NCI-H524 treated with DMSO at 0.1 percent for 48 hours (cell line): Measurements from ENCODE around the gene SLC15A3.

ENCODE experiments used
- DNase-seq: peaks from one replicate; lab custom pipeline; 2025; lab: John Stamatoyannopoulos, UW

Gene SLC15A3

DNA sequence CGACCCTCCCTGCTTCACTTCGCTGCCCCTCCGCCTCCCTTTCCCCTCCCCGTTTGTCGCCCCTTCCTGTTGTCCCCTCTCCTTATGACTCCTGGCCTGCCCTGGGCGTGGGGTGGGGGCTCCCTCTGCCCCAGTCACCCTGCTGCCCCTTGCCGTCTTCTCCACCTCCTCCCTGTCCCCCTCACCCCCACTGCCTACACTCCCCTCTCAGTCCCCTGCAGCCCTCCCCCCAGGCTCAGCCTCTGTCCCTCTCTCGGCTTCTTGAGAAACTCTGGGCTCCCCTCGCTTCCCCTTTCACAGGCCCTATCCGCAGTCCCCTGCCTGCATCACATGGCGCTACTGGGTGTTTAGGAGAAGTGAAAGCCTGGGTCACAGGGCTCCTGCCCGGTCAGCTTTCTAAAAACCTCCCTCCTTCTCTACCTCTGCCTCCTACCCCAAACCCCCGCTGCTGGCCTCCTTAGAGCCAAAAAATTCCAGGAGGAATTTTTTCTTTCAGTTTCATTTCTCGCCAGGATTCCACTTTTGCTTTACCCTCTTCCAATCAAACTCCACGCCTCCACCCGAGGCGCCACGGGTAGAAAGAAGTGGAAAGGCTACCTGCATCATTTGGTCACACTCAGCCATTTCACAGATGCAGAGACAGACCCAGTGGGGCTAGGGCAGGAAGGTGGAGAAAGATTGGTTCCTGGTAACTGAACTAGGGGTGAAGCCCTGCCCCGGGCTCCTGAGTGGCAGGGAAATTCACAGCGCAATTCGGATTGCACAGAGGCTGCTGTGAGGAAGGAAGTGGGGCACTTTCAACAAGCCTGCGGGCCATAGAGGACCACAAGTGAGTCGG, at the start of gene SLC15A3:
SLC15A3 (minus strand) TSS at position 273 of the 838 bp plus-strand sequence. CDS start 625 bp downstream, outside the sequence.
- no peak for DNase-seq

DNA sequence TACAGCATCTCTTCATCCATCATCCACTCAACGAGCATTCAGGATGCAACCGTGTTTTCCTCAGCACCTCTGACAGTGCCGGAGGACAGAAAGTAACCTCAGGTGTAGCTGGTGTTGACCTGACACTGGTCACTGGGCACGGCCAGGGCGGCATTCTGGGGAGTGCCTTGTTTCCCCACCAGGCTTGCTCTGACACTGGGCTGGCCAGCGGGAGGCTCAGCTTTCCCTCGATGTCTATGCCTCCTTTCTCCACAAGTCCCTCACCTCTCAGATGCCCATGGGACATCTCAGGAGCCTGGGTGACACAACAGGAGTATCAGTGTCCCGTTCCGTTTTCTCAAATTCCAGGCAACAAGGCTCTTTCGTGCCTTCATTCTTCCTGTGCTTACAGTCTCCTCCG, 48.5 kb upstream of the SLC15A3 start:
- no peak for DNase-seq

DNA sequence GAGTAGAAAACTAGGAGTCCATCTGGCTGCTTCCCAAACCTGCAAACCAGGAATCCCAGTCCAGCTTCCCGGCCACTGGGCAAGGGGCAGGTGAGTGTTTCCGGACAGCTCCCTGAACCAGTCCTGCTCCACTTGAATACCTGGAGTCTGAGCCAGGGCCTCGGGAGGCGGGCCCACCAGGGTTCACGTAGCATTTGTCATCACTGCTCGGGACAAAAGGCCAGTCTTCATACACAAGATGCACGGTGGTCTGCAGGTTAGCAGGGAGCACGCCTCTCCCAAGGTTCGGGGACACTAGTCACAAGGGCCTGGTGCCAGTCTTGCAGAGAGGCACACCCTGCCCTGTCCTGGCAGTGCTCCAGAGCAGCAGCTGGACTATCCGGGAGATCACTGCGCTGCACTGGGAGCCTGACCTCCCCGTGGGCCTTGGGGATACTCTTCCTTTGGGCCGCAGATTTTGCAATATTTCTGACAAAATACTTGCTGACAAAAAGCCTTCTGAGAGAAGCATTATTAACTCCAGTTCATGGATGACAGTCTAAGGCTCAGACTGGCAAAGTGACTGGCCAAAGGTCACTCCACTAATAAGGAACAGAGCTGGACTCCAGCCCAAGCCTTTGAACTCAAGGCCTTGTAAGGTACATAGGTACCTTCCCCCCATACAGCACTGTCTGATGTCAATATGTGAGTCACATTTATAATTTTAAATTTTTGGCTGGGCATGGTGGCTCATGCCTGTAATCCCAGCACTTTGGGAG, 44.6 kb upstream of the SLC15A3 start:
- no peak for DNase-seq

DNA sequence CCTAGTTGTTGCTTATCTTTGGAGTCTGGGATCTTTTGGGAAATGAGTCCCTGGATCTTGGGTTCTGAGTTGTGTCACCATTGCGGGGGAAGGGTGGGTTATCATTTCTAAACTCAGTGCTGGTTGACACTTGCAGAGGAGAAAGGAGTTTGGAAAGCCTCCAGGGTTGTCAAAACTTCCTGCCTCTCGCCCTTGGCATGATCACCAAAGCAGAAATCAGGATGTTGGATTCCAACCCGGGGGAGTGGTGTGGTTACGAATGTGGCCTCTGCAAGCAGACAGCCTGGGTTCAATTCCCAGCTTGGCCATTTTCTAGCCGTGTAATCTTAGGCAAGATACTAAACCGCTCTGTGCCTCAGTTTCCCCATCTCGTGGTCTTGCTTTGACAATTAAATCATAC, 43.8 kb upstream of the SLC15A3 start:
- no peak for DNase-seq

DNA sequence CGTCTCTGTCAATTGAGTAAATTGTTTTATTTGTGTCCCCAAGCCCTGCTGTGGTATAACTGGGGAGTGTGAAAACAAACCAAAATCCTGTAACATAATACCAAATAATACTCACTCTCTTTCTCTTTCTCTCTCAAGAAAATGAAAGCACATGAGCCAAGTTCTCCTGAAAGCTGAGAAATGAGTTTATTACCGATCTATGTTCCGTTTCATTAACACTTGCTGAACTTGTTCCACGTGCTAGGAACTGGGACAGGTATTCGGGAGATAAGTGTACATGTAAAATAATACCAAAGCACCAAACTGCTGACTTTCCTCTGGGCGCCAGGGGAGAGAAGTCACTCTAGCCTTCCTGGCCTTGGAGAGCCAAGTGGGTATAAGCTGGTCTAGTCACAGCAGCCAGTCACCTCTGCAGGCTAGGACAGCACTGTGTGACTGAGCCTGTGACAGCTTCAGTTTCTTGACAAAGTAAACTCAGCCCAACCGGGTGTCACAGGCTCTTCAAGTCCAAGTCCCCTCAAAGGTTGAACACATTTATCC, 42.6 kb upstream of the SLC15A3 start:
- DNase-seq = no peak

DNA sequence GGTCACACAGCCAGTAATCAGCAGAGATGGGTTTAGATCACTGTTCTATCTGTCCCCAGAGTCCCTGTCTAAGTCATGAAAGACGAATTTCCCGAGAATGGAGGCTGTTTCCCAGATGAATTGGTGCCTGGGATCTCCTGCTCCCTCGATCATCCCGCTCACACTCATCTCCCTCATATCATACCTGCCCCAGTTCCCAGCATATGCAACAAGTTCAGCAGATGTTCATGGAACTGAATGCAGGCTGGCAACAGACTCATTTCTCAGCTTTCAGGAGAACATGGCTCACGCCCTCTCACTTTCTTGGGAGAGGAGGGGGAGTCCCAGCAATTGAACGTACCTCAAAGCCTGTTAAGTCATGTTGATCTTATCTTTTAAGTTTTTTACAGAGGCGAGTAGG, 41.6 kb upstream of the SLC15A3 start:
- no peak for DNase-seq

DNA sequence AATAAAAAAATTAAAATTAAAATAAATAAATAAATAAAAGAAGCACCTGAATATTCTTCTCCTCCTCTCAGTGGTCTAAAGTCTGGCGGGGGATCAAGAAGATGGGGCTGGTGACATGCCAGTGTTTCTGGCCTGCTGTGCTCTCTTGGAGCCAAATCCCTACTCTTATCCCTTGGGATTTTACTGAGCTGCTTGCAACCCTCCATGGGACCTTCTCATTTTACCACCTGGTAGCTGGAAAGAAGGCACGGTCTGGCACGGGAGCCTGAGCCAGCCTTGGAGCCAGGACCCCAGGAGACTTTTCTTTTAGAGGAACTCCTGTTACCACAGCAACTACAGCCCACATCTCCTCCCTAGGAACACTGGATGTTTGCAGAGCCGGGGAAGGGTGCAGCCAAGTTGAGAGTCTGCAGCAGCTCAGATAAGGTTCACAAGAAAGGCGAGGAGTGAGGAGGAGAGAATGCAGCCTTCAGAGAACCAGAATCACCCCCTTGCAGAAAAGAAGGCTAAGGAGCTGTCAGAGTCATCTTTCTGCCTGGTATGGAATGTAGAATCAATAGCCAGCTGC, 41.0 kb upstream of the SLC15A3 start:
- peak; percentile 64 for DNase-seq

DNA sequence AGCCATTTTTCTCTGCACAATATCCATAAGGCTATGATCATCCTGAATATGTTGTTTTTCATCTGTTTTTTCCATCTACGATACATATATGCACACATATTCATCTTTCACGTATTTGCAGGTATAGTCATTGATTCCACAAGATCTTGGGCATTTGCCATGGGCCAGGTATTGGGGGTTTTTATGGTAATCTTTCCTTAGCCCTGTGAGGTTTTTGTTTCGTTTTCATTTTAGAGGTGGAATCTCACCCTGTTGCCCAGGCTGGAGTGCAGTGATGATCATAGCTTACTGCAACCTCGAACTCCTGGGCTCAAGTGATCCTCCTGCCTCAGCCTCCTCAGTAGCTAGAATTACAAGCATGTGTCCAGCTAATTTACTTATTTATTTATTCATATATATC, 39.5 kb upstream of the SLC15A3 start:
- DNase-seq = no peak

DNA sequence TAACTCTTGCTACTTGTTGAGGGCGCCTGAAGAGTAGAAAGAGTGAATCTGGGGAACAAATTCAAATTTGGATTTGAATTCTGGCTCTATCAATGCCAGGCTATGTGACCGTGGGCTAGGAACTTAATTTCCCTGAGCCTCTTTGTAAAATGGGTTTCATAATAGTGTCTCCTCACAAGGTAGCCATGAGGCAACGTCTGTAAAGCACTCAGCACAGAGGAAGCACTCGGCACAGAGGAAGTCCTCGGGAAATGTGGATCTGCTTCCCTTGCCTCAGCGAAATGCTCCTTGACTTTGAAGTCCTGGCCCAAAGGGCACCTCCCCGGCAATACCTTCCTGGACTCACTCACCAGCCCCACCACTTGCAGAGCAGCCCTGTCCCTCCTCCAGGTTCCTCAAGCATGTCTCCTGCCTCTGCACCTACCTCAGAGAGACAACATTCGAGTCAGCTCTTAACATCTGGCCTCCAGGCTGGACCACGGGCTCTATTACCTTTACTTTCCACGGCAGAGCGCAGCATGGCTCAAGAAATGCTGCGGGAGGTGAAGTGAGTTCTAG, 37.2 kb upstream of the SLC15A3 start:
- no peak for DNase-seq

DNA sequence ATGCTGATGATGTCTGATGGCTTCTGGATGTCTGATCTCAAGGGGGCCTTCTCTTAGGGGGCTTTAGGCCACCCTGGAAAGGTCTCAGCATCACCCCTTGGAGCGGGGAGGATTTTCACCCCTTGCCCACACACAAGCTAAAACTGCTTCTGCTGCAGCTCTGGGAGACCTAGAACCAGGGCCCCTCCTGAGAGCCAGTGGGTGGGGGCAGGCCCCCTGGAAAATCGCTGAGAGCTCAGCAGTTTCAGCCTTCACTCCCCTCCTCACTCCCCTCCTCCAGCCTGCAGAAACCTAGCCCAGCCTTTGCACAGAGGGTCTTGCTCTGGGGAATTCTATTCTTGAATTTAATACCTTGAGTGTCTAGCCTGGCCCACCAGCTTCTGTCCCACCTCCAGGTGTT, 36.7 kb upstream of the SLC15A3 start:
- DNase-seq = no peak

DNA sequence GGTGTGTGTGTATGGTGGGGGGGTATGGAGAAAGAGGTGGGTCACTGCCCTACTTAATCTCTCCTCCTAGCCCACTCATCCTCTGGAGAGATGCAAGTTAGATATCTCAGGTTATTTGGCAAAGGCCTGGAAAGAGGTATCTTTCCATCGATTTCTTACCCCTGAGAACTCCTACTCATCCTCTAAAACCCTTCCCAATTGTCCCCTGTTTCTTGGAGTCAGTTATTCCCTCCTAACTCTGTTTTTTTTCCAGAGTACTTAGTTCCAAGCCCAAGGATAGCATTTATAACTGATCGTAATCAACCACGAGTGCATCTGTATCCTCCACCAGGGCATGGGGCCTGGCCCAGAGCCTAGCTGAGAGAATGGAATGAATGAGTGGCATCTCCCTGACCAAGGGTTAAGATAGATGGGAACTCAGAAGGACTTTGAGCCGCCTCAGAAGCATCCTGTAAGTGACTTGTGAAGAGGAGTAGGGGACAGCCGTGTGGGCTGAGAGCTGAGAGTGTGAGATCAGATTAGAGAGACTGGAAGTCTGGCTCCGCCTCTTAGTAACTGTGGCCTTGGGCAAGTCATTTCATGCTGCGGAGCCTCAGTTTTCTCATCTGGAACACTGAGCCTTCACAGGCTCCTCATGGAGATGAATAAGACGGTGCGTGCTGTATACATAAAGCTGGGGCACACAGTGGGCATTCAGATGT, 35.8 kb upstream of the SLC15A3 start:
- DNase-seq = no peak

DNA sequence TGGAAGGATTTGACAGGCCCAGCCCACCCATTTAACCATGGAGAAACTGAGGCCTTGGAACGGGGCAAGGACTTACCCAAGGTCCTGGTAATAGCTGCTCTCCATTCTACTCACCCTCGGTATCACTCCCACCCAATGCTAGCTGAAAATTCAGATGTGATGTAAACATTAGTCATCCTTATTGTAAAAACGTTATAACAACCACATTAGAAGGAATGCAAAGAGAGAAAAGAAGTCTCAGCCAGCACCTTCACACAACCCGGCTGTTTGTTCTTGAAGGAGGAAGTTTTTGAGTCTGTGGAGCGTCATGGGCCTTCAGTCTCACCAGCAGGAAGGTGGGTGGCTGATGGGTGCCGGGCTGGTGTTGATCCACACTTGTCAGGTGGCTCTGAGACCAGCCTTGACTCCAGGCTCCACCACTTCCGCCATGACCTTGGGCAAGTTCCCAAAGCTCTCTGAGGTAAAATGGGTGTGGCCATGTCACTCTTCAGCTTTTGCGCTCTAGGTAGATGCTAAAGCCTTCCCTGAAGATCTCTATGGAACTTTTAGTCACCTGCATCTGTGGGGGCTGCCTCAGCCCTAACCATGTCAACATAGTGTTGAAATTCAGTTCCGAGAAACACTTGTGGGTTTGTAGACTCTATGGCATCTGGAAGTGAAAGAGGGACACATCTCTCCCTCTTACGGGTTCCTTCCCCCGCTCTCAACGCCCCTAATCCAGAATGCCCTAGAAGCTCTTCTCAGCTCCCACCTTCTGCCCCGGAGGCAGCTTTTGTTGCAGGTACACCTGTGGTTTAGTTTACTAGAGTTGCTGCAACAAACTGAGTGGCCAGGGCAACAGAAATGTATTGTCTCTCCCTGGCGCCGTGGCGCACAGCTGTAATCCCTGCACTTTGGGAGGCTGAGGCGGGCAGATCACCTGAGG, 34.3 kb upstream of the SLC15A3 start:
- no peak for DNase-seq

DNA sequence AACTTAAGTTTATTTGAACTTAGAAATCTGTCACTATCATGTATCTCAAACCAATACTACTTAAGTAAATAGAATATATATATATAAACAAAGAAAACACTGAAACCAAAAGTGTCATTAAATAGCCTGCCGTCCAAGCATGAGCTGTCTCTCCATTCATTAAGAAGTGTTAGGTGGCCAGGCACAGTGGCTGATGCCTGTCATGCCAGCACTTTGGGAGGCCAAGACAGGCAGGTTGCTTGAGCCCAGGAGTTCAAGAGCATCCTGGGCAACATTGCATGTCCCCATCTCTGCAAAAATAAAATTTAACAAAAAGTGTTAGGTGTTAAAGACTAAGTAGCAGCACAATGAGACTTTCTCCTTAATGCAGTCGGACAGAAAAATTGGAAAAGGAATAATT, 33.5 kb upstream of the SLC15A3 start:
- DNase-seq = no peak

DNA sequence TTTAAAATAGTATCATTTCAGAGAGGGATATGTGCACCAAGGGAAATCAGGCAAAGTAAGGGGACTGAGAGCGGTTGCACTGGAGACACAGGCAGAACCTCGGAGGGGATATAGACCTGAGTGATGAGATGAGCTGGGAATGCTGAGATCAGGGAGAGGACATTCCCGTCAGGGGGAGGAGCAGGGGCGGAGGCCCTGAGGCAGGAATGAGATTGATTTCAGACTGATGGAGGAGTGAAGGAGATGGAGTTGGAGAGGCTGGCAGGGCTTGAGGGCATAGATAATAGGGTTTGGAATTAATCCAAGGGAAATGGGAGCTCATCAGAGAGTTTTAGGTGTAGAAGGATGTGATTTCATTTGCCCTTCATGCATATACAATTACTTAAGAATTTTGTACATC, 32.7 kb upstream of the SLC15A3 start:
- DNase-seq = no peak

DNA sequence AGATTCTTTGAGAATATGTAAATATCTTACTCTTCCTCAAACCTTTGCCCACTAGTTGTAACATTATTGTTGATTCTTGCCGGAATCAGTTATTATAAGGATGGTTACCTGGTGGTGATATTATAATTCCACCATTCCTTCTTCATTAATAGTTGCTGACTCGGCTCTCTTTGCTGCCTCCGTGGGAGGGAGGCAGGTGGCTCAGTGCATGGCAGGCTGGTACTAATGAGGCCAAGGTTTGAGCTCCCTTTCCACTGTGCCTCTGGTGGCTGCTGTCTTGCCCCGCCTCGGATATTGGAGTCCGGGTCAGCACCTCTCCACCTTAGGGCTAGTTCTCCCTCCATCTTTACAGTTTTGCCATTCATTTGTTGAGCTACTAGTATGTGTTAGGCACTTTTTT, 32.2 kb upstream of the SLC15A3 start:
- no peak for DNase-seq

DNA sequence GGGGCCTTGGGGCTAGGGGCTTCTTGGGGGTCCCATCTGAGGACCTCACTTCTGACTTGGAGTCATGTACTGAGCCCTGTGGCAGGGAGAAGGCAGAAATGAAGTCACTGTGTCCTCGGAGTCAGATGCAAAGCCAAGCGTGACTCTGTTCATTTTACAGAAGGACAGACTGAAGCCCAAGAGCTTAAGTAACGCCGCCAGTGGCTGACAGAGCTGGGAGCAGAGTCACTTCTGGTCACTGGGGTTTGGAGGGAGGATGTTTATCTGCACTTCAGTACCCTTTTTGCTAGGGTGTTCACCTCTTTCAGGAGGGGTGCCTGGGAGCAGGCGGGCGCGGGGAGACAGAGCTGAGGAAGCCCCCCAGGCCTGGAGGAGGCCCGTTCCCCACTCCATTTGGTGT, 30.2 kb upstream of the SLC15A3 start:
- no peak for DNase-seq

DNA sequence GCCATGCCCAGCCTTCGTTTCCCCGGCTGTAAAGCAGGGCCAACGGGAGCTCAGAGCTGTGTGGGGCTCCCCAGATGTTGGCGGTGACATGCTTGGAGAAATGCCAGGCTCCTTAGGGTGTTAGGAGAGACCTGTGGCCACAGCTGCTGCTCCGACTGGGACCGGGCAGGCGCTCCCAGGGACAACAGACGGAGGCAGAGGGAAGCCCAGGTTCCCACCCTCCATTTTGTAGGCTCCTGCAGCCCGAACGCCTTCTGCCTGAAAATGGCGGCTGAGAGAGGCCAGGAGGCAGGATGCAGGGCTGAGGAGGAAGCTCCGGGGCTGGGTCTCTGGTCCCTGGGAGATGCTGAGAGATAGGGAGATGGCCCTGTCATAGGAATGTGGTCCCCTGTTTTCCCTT, 29.5 kb upstream of the SLC15A3 start:
- DNase-seq = no peak

DNA sequence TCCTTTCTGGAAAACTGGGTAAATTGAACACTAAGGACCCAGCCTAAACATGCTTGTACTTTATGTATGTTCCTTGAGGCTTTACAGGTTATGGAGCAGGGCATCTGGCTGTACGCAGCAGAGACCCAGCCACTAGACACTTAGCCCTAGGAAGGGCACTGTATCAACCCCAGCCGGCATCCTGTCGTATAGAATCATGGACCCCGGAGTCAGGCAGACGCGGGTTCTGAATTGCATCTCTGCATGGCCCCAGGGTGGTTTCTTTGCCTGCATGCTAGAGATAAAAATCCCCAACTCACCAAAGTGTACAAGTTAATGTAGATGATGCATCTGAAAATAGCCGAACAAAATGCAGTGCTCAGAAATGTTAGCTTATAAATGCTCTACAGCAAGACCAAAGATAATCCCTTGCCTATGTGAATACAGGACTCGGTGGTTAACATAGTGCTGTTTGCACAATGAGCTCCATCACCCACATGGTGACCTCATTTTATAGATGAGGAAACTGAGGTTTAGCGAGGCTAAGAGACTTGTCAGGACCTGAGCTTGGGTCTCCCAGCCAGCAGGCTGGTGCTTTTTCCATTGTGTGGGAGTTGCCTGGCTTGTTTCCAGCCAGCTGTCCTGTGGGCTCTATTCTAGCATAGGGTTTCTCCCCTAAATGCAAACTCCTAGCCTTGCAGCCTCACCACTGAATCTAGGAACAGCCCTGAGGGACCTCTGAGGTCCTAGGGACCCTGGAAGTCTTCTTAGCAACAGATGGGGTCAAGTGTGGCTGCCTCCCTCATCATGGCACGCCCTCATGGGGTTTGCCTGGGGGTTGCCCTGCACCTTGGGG, 26.8 kb upstream of the SLC15A3 start:
- DNase-seq = no peak

DNA sequence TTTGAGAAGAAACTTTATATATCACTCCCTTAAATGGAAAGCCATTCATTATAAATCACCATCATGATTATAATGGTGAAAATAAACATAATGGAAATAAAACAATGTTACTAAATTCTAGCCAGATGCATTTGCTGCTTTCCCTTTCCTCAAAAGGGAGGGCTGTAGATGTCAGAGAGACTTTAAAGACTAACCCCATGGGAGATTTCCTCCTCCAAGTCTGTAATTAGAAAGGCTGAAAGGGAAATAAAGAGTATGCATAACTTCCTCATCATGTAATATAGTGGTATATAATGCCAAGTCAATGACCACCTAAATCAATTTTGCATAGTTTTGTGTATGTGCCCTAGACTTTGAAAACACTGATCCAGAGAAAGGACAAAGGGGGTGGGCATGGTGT, 25.9 kb upstream of the SLC15A3 start:
- no peak for DNase-seq

DNA sequence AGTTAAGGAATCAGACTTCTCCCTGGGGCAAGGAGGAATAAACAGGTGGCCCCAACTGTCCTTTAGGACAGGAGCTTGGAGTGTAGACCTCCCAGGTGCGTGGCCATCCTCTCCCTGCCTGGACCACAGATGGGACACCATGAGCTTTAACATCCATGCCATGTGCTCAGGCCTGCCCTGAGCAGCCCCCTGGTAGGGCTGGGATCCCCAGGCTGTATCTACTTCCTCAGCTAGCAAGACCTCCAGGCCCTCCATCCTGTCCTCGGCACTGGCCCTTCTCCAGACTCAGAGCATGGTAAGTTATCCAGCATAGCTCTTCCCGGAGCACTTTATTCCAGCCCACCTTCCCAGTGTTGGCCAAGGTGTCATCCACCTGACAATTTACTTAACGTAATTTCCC, 25.2 kb upstream of the SLC15A3 start:
- DNase-seq = no peak
